ENCODE results near the gene SEC11C. TPM values are rescaled to one million over a fixed set of nuclear protein-coding genes. Genes with fewer than 3 reads are reported as not detected.

SEC11C gene
- total and polyA plus RNA-seq, 2 of the 8 experiments (the other 6 are each of a cell fraction or from before 2014, with no cell fraction given), result 27.1 to 59.3 TPM

- TF ChIP-seq CHD7 (IDR thresholded peaks at IDR 0.05; ENCODE audit: insufficient replicate concordance, low read length) (no peak), USF2 (IDR thresholded peaks at IDR 0.05; ENCODE audit: low read length) (no peak), EGR1 (IDR thresholded peaks at IDR 0.05; ENCODE audit: borderline replicate concordance, low read depth, low read length) (no peak), BCL11A (IDR thresholded peaks at IDR 0.05; ENCODE audit: low read depth in 2 of 2, low read length in 2 of 2) (no peak), ATF3 (IDR thresholded peaks at IDR 0.05; ENCODE audit: insufficient read depth, low read depth, low read length) (no peak), TBP (IDR thresholded peaks at IDR 0.05; ENCODE audit: low read depth, low read length) (no peak), CREB1 (IDR thresholded peaks at IDR 0.05) (no peak)
These were observed 9.6 kb upstream of the SEC11C start (continued) for GRCh38 chr18:59129951-59130703.
